Activated T-helper 1 cell treated with anti-CD3 and anti-CD28 coated beads, Interleukin-12 subunit alpha, Interleukin-12 subunit beta, Interleukin-2, Interleukin-4 antibody, amounts not matched to agents 30 ng/mL and 10 ng/mL and 1 ng/mL, durations not matched to agents 14 hours and 24 hours and 36 hours (primary cell): ENCODE data around the gene BDH2. TPM values are rescaled to one million over a fixed set of nuclear protein-coding genes. Genes with fewer than 3 reads are reported as not detected.

Experiments
- DNase-seq: peaks from one replicate; pipeline ENCODE4 v3.0.0; 2021; ENCODE audit warnings: low spot score
- H3K27ac Mint-ChIP-seq: one replicate; pipeline ENCODE4 v1.8.0; 2021; ENCODE audit warnings: mild to moderate bottlenecking, mixed read lengths
- H3K27me3 Mint-ChIP-seq: one replicate; pipeline ENCODE4 v1.8.0; 2022; ENCODE audit warnings: mild to moderate bottlenecking, moderate library complexity, mixed read lengths; ENCODE audit not compliant: insufficient read depth
- H3K36me3 Mint-ChIP-seq: one replicate; pipeline ENCODE4 v1.8.0; 2021; ENCODE audit warnings: low read depth, mixed read lengths
- H3K4me1 Mint-ChIP-seq: one replicate; pipeline ENCODE4 v1.8.0; 2021; ENCODE audit warnings: low read depth, mixed read lengths
- H3K4me3 Mint-ChIP-seq: one replicate; pipeline ENCODE4 v1.8.0; 2021; ENCODE audit warnings: mild to moderate bottlenecking, moderate library complexity, mixed read lengths
- H3K9me3 Mint-ChIP-seq: one replicate; pipeline ENCODE4 v1.8.0; 2021; ENCODE audit warnings: mixed read lengths
- intact Hi-C: fragments of 100-400 bp; cut with micrococcal nuclease; formaldehyde crosslinking; loops from one replicate; pipeline ENCODE4 v1.15.1; 2024
- total RNA-seq: library from RNA; stranded (reverse); gene quantifications from 2 replicates; pipeline ENCODE4 v1.2.3, GENCODE V29; 2022

Gene BDH2
- total RNA-seq, 1 donor from 2014 or later = 11.0 TPM

DNA sequence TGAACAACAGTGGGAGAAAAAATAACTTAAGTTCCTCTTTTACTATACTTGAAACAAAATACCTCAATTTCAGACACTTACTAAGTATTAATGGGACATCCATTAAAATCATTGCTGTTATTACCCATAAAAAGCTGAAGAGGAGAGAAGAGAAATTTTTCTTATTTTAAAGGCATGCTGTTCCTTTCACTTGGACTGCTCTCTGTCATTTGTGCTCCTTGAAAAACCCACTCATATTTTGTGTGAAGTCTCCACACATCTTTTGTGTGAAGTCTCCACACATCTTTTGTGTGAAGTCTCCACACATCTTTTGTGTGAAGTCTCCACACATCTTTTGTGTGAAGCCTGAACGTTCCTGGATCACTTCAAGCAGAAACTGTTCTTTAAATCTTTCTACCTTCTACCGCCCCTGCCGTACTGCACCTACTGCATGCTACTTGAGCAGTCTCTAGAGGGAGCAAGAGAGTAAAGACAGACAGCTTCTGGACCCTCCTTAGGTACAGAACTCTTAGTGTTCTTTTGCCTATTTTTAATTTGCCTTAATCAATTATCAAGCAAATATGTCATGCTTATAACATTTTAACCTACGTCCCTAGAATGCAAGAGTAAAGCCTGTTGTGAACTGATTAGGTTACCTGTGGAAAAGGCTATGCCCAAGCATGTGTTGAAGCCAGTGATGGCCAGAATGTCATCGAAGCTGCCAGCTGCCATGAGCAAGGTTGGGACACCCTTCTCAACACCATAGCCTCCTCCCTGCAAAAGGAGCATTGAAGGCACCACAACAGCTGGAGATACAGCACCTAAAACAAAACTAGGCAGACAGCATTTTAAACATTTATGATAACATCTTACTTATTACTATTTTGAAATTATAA is 53.0 kb downstream of the BDH2 start:
- peaks cover 19% of the 10 kb centered on the region for H3K4me1 Mint-ChIP-seq
- H3K4me3 Mint-ChIP-seq = no peak overlapping the region
- intact Hi-C loops = loop anchor here (1.0 to 2.0 kb wide), 3 partner anchors 30 to 52 kb away; partner anchors contain the start of genes BDH2 and SLC9B2
- no peaks in the 10 kb centered on the region for H3K27me3 Mint-ChIP-seq
- DNase-seq = peak; percentile 20
- H3K9me3 Mint-ChIP-seq = no peaks in the 10 kb centered on the region
- peaks cover 39% of the 10 kb centered on the region for H3K36me3 Mint-ChIP-seq
- no peak overlapping the region for H3K27ac Mint-ChIP-seq

DNA sequence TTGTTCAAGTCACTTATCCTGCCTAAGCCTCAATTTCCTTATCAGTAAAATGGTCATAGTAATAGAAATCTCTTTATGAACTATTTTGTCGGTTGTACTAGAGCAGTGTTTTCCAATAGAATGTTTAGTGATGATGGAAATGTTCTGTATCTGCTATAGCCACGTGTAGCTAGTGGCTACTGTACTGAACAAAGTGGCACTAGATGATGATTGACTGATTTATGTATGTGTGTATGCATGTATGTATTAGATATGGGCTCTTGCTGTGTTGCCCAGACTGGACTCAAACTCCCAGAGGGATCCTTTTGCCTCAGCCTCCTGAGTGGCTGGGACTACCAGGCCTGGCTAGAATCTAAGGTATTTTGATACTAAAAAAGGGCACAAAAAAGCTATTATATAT is 55.5 kb downstream of the BDH2 start:
- H3K36me3 Mint-ChIP-seq = peaks cover 37% of the 10 kb centered on the region
- H3K4me3 Mint-ChIP-seq = no peak overlapping the region
- H3K9me3 Mint-ChIP-seq = no peaks in the 10 kb centered on the region
- DNase-seq = no peak
- no peak overlapping the region for H3K27ac Mint-ChIP-seq
- H3K4me1 Mint-ChIP-seq = peaks cover 8% of the 10 kb centered on the region
- no peaks in the 10 kb centered on the region for H3K27me3 Mint-ChIP-seq
- intact Hi-C loops = no loop called here

DNA sequence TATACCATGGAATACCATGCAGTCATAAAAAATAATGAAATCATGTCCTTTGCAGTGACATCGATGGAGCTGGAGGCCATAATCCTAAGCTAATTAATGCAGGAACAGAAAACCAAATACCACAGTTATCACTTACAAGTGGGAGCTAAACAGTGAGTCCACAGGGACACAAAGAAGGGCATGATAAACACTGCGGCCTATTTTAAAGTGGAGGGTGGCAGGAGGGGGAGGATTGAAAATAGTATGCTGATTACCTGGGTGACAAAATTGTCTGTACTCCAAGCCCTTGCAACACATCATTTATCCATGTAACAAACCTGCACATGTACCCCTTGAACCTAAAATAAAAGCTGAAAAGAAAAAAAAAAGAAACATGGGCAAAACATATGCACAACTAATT is 63.5 kb downstream of the BDH2 start:
- Mint-ChIP-seq H3K9me3 (no peaks in the 10 kb centered on the region), H3K4me3 (no peak overlapping the region), H3K27ac (no peak overlapping the region), H3K36me3 (peaks cover 21% of the 10 kb centered on the region), H3K27me3 (no peaks in the 10 kb centered on the region), H3K4me1 (peaks cover 19% of the 10 kb centered on the region)
- DNase-seq = no peak
- intact Hi-C loops = no loop called here

DNA sequence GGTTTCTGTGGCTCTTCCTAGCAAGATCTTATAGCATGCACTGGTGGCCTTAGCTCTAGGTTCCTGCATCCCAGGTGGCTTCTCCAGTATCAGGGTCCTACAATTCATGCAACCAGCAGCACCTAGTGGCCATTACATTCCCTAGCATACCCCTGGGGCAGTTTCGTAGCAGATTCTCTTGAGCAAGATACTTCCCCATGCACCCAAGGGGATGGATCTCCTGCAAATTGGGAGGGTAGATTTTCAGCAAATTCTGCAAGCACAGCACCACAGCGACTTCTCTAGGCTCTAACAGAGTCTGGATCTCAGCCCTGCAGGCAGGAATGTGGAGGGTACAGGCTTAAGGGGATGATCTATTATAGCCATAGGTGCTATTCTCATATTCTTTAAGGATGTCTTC is 67.1 kb downstream of the BDH2 start:
- intact Hi-C loops = no loop called here
- H3K36me3 Mint-ChIP-seq = peaks cover 35% of the 10 kb centered on the region

DNA sequence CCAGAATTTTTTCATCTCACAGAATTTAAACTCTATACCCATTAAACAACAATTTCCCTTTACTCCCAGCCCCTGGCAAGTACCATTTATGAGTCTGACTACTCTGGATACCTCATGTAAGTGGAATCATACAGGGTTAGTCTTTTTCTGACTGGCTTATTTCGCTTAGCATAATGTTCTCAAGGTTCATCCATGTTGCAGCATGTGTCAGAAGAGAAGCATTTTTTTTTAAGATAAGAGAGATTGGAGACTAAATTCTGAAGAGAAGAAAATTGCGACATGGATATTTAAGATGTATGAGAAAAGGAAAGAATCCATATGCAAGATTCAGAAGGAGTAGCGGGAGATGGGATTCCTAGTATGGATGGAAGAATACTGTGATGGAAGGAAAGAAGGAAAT is 68.8 kb downstream of the BDH2 start:
- Mint-ChIP-seq H3K9me3 (no peaks in the 10 kb centered on the region), H3K4me3 (no peak overlapping the region), H3K36me3 (peaks cover 25% of the 10 kb centered on the region), H3K4me1 (peaks cover 25% of the 10 kb centered on the region), H3K27ac (no peak overlapping the region), H3K27me3 (no peaks in the 10 kb centered on the region)
- intact Hi-C loops = no loop called here
- DNase-seq = no peak

More for the DNA sequence above, 67.1 kb downstream of the BDH2 start:
- H3K4me1 Mint-ChIP-seq = peaks cover 19% of the 10 kb centered on the region
- no peak overlapping the region for H3K4me3 Mint-ChIP-seq
- no peak for DNase-seq
- no peaks in the 10 kb centered on the region for H3K9me3 Mint-ChIP-seq
- H3K27me3 Mint-ChIP-seq = no peaks in the 10 kb centered on the region
- H3K27ac Mint-ChIP-seq = no peak overlapping the region

DNA sequence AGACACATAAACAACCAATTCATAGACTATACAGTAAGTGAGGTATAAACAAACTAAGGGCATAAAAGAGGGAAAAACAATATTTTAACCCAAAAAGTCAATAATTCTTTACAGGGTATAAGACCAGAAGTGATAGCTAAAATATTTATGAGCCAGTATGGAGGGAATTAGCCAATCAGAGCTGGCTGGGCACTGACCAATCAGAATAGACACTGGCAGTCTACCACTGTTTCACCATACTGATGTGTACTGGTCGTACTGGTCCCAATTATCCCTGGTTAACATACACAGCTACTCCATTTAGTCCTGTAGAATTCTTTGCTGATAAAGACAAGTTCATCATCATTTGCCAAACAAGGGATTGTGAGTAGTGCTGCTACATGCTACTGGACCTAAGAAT is 70.3 kb downstream of the BDH2 start:
- H3K4me3 Mint-ChIP-seq = no peak overlapping the region
- peaks cover 29% of the 10 kb centered on the region for H3K4me1 Mint-ChIP-seq
- intact Hi-C loops = no loop called here
- H3K36me3 Mint-ChIP-seq = peaks cover 24% of the 10 kb centered on the region
- DNase-seq = no peak
- no peaks in the 10 kb centered on the region for H3K9me3 Mint-ChIP-seq
- H3K27ac Mint-ChIP-seq = no peak overlapping the region
- H3K27me3 Mint-ChIP-seq = no peaks in the 10 kb centered on the region

Other genes starting within 250 kb of the BDH2 start
- gene CISD2, start 230.8 kb downstream of the BDH2 start, total RNA-seq = 41.2 and 50.7 TPM in 2 replicates
- gene SLC9B1, start 80.1 kb downstream of the BDH2 start, total RNA-seq = 0.51 and 0.52 TPM in 2 replicates
- gene SLC9B2, start 23.1 kb downstream of the BDH2 start, total RNA-seq = 34.7 and 36.9 TPM in 2 replicates
- gene CENPE, start 98.5 kb upstream of the BDH2 start, total RNA-seq = 18.7 and 22.6 TPM in 2 replicates